Neural progenitor cell (in vitro differentiated cells): ENCODE data around the gene MTERF1. TPM values are rescaled to one million over a fixed set of nuclear protein-coding genes. Genes with fewer than 3 reads are reported as not detected.
"Not testable (repeated sequence)": the region's sequence is repeated elsewhere in the genome, so short reads cannot be mapped to it uniquely, and the experiment has no call there.

ENCODE experiments used
- DNase-seq: peaks from one replicate; pipeline ENCODE4 v3.0.0-alpha.2; 2016; ENCODE audit warnings: low spot score
- H2AFZ ChIP-seq: fragments of 200-600 bp; sonication (generic); replicated peaks from 2 replicates; pipeline ENCODE4 v1.6.1; 2016; ENCODE audit warnings: antibody characterized with exemption
- H3F3A ChIP-seq: fragments of 200-600 bp; sonication (generic); 2 replicates; pipeline ENCODE4 v1.6.1; 2016; ENCODE audit warnings: antibody characterized with exemption, low read depth
- H3K27ac ChIP-seq: fragments of 200-600 bp; sonication (generic); 2 replicates; pipeline ENCODE4 v1.5.1; 2016; ENCODE audit warnings: mild to moderate bottlenecking
- H3K27me3 ChIP-seq: fragments of 200-600 bp; sonication (generic); 2 replicates; pipeline ENCODE4 v1.6.1; 2016; ENCODE audit warnings: mild to moderate bottlenecking, moderate library complexity
- H3K36me3 ChIP-seq: fragments of 200-600 bp; sonication (generic); 2 replicates; pipeline ENCODE4 v1.5.1; 2016
- H3K4me1 ChIP-seq: fragments of 200-600 bp; sonication (generic); 2 replicates; pipeline ENCODE4 v1.6.1; 2016; ENCODE audit warnings: mixed run types
- H3K4me2 ChIP-seq: fragments of 200-600 bp; sonication (generic); 2 replicates; pipeline ENCODE4 v1.6.1; 2016
- H3K4me3 ChIP-seq: fragments of 200-600 bp; sonication (generic); 2 replicates; pipeline ENCODE4 v1.5.1; 2016
- H3K79me2 ChIP-seq: fragments of 200-600 bp; sonication (generic); 2 replicates; pipeline ENCODE4 v1.6.1; 2016; ENCODE audit warnings: low read depth
- H3K9ac ChIP-seq: fragments of 200-600 bp; sonication (generic); 2 replicates; pipeline ENCODE4 v1.6.1; 2016
- H3K9me3 ChIP-seq: fragments of 200-600 bp; sonication (generic); 2 replicates; pipeline ENCODE4 v1.5.1; 2016; ENCODE audit warnings: low read depth
- H4K20me1 ChIP-seq: fragments of 200-600 bp; sonication (generic); 2 replicates; pipeline ENCODE4 v1.6.1; 2016; ENCODE audit warnings: low read depth
- H3K27ac Mint-ChIP-seq: 3 replicates; pipeline ENCODE4 v1.8.0; 2021; ENCODE audit warnings: mixed read lengths
- H3K27me3 Mint-ChIP-seq: 2 replicates; pipeline ENCODE4 v1.8.0; 2022; ENCODE audit warnings: low read depth, mild to moderate bottlenecking, inconsistent platforms, moderate library complexity, mixed read lengths; ENCODE audit not compliant: insufficient read depth
- H3K36me3 Mint-ChIP-seq: 3 replicates; pipeline ENCODE4 v1.8.0; 2021; ENCODE audit warnings: mixed read lengths
- H3K4me1 Mint-ChIP-seq: 3 replicates; pipeline ENCODE4 v1.8.0; 2021; ENCODE audit warnings: mixed read lengths
- H3K4me3 Mint-ChIP-seq: 3 replicates; pipeline ENCODE4 v1.8.0; 2021; ENCODE audit warnings: mild to moderate bottlenecking, moderate library complexity, mixed read lengths
- H3K9me3 Mint-ChIP-seq: 3 replicates; pipeline ENCODE4 v1.8.0; 2020; ENCODE audit warnings: mixed read lengths
- CTCF ChIP-seq: fragments of 200-600 bp; sonication (generic); IDR thresholded peaks from 2 replicates; pipeline ENCODE4 v1.5.1; 2017; ENCODE audit warnings: antibody characterized with exemption, mild to moderate bottlenecking
- EZH2 ChIP-seq: fragments of 200-600 bp; sonication (generic); IDR thresholded peaks from 2 replicates; pipeline ENCODE4 v1.6.1; 2017; ENCODE audit warnings: antibody characterized with exemption, mild to moderate bottlenecking, moderate library complexity
- EZH2phosphoT487 ChIP-seq: fragments of 200-600 bp; sonication (generic); IDR thresholded peaks from 2 replicates; pipeline ENCODE4 v1.6.1; 2017; ENCODE audit warnings: antibody characterized with exemption
- total RNA-seq: library from RNA; depleted of rRNA; stranded (reverse); fragments of >200 nt; gene quantifications from 2 replicates; pipeline ENCODE4 v1.2.3, GENCODE V29; 2015; ENCODE audit warnings: low replicate concordance

The MTERF1 gene
- total RNA-seq, 1 donor from 2014 or later: 36.9 TPM

DNA sequence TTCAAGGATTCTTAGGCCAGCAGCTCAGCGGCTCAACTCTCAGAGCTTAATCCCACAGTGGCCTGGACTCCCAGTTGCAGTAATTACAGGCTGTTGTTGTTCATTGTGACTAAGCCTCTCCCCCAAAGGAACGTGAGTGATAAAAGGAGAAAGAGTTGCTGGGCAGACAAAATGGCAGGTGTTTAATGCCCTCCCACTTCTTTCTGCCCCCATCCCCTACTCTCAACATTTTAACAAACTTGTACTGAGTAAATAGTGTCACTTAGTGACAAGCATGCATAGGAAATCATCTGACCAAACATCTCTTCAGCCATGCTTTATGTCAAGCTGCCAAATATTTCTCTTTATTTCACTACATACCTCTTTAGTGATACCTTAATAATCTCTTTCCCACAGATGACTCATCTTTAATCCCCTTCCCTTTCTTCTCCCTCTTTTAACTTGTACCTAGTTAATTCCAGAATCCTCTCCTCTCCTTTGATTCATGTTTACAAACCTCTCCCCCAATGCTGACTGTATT lies 12.4 kb upstream of the MTERF1 start:
- H3K4me3 ChIP-seq: peak overlapping the region; percentile 10
- H2AFZ ChIP-seq: no peak overlapping the region
- peak overlapping the region; percentile 43 for H3K27ac Mint-ChIP-seq
- peak overlapping the region; percentile 84 for H3K27ac ChIP-seq
- peaks cover 36% of the 10 kb centered on the region for H3K4me1 Mint-ChIP-seq
- H3K9me3 ChIP-seq: peaks cover 11% of the 10 kb centered on the region
- no peak overlapping the region for H3K4me3 Mint-ChIP-seq
- no peak overlapping the region for H3K9ac ChIP-seq
- peak overlapping the region; percentile 70 for H3K4me2 ChIP-seq
- H3K36me3 Mint-ChIP-seq: no peaks in the 10 kb centered on the region
- H3K36me3 ChIP-seq: peaks cover 7% of the 10 kb centered on the region
- peaks cover 17% of the 10 kb centered on the region for H3K9me3 Mint-ChIP-seq
- peaks cover 44% of the 10 kb centered on the region for H3F3A ChIP-seq
- peaks cover 64% of the 10 kb centered on the region for H3K4me1 ChIP-seq
- no peaks in the 10 kb centered on the region for H3K27me3 ChIP-seq
- TF ChIP-seq EZH2phosphoT487 (no peak), CTCF (no peak), EZH2 (no peak)
- H3K79me2 ChIP-seq: no peaks in the 10 kb centered on the region
- no peaks in the 10 kb centered on the region for H3K27me3 Mint-ChIP-seq
- DNase-seq: peak; percentile 92
- H4K20me1 ChIP-seq: no peaks in the 10 kb centered on the region

- H3K36me3 Mint-ChIP-seq: no peaks in the 10 kb centered on the region
- H3K27ac Mint-ChIP-seq: peak overlapping the region; percentile 88
- H3K27me3 Mint-ChIP-seq: no peaks in the 10 kb centered on the region
- peaks cover 11% of the 10 kb centered on the region for H3K9me3 ChIP-seq
- H2AFZ ChIP-seq: no peak overlapping the region
- TF ChIP-seq EZH2phosphoT487 (no peak), EZH2 (no peak), CTCF (no peak)
- H3K9me3 Mint-ChIP-seq: peaks cover 18% of the 10 kb centered on the region
- H3K36me3 ChIP-seq: peaks cover 7% of the 10 kb centered on the region
- peaks cover 36% of the 10 kb centered on the region for H3K4me1 Mint-ChIP-seq
- peak overlapping the region; percentile 12 for H3K4me3 ChIP-seq
- H4K20me1 ChIP-seq: no peaks in the 10 kb centered on the region
- H3K4me3 Mint-ChIP-seq: peak overlapping the region; percentile 9
- no peaks in the 10 kb centered on the region for H3K79me2 ChIP-seq
- H3F3A ChIP-seq: peaks cover 44% of the 10 kb centered on the region
- H3K27me3 ChIP-seq: no peaks in the 10 kb centered on the region
- peak overlapping the region; percentile 84 for H3K27ac ChIP-seq
- peak; percentile 48 for DNase-seq
- H3K9ac ChIP-seq: no peak overlapping the region
- peaks cover 64% of the 10 kb centered on the region for H3K4me1 ChIP-seq
- H3K4me2 ChIP-seq: peak overlapping the region; percentile 70
These were observed 11.7 kb upstream of the MTERF1 start for GRCh38 chr7:91892099-91892705.

DNA sequence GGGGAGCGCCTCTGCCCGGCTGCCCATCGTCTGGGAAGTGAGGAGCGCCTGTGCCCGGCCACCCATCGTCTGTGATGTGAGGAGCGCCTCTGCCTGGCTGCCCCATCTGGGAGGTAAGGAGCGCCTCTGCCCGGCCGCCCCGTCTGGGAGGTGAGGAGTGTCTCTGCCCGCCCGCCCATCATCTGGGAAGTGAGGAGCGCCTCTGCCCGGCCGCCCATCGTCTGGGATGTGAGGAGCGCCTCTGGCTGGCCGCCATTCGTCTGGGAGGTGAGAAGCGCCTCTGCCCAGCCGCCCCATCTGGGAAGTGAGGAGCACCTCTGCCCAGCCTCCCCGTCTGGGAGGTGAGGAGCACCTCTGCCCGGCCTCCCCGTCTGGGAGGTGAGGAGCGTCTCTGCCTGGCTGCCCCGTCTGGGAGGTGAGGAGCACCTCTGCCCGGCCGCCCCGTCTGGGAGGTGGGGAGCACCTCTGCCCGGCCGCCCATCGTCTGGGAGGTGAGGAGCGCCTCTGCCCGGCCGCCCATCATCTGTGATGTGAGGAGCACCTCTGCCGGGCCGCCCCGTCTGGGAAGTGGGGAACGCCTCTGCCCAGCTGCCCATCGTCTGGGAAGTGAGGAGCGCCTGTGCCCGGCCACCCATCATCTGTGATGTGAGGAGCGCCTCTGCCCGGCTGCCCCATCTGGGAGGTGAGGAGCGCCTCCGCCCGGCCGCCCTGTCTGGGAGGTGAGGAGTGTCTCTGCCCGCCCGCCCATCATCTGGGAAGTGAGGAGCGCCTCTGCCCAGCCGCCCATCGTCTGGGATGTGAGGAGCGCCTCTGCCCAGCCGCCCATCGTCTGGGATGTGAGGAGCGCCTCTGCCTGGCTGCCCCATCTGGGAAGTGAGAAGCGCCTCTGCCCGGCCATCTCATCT lies 8.0 kb upstream of the MTERF1 start:
- H3K9me3 ChIP-seq: peaks cover 15% of the 10 kb centered on the region
- not testable (repeated sequence) for H3K4me2 ChIP-seq, H4K20me1 ChIP-seq, H3K9ac ChIP-seq, H3K27me3 Mint-ChIP-seq, DNase-seq, H3K36me3 Mint-ChIP-seq, H3K27ac Mint-ChIP-seq, H3K79me2 ChIP-seq, H3K4me3 Mint-ChIP-seq, H3K27ac ChIP-seq, H3K36me3 ChIP-seq, H2AFZ ChIP-seq, H3K27me3 ChIP-seq, H3K4me3 ChIP-seq
- Mint-ChIP-seq H3K9me3 (peaks cover 32% of the 10 kb centered on the region), H3K4me1 (peaks cover 25% of the 10 kb centered on the region)
- H3K4me1 ChIP-seq: peaks cover 39% of the 10 kb centered on the region
- peaks cover 29% of the 10 kb centered on the region for H3F3A ChIP-seq

DNA sequence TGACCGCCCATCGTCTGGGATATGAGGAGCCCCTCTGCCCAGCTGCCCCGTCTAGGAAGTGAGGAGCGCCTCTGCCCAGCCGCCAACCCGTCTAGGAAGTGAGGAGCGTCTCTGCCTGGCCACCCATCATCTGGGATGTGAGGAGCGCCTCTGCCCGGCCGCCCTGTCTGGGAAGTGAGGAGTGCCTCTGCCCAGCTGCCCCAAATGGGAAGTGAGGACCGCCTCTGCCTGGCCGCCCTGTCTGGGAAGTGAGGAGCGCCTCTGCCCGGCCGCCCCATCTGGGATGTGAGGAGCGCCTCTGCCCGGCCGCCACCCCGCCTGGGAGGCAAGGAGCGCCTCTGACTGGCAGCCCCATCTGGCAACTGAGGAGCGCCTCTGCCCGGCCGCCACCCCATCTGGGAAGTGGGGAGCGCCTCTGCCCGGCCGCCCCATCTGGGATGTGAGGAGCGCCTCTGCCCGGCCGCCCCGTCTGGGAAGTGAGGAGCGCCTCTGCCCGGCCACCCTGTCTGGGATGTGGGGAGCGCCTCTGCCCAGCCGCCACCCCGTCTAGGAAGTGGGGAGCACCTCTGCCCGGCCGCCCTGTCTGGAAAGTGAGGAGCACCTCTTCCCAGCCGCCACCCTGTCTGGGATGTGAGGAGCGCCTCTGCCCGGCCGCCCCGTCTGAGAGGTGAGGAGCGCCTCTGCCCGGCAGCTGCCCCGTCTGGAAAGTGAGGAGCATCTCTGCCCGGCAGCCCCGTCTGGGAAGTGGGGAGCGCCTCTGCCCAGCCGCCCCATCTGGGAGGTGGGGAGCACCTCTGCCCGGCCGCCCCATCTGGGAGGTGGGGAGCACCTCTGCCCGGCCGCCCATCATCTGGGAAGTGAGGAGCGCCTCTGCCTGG lies 7.1 kb upstream of the MTERF1 start:
- Histone ChIP-seq H3K4me1 (peaks cover 33% of the 10 kb centered on the region), H3K9me3 (peaks cover 15% of the 10 kb centered on the region), H3F3A (peaks cover 20% of the 10 kb centered on the region)
- H3K79me2 ChIP-seq, H3K36me3 ChIP-seq, H3K27ac ChIP-seq, H3K27ac Mint-ChIP-seq, H4K20me1 ChIP-seq, H3K4me3 ChIP-seq, H3K4me2 ChIP-seq, H2AFZ ChIP-seq, DNase-seq, H3K9ac ChIP-seq, H3K27me3 Mint-ChIP-seq, H3K27me3 ChIP-seq, H3K36me3 Mint-ChIP-seq: not testable (repeated sequence)
- H3K4me1 Mint-ChIP-seq: peaks cover 16% of the 10 kb centered on the region
- H3K9me3 Mint-ChIP-seq: peaks cover 32% of the 10 kb centered on the region
- H3K4me3 Mint-ChIP-seq: peak overlapping the region; percentile 68
